CD4-positive, alpha-beta T cell treated with Interleukin-4 for 4 hours (primary cell): ENCODE data around the gene CCDC102B.
"Not testable (repeated sequence)": the region's sequence is repeated elsewhere in the genome, so short reads cannot be mapped to it uniquely, and the experiment has no call there.

ENCODE experiments used
- DNase-seq: peaks from one replicate; pipeline ENCODE4 v3.0.0-alpha.2; 2020

The CCDC102B gene

DNA sequence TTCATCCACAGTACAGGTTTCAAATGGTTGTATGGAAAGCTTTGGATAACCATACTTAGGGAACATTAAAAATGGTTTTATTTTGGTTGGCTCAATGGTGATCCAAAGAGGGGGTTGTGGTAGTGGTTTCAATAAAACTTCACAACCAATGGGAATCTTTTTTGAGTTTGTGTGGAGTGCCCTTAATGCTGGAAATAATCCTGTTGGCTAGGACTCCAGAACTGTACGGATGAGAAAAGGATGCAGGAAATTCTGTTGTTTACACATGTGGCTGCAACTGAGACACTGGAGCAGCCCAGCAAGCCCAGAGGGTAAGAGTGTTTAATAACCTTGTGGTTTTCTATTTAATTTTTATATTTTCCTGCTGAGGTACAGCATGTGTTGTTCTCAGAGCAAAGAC lies at the start of gene CCDC102B:
TSS of gene CCDC102B (plus strand) at position 210 of the 400 bp plus-strand sequence. CDS start 38,684 bp downstream, outside the sequence.
- no peak for DNase-seq

DNA sequence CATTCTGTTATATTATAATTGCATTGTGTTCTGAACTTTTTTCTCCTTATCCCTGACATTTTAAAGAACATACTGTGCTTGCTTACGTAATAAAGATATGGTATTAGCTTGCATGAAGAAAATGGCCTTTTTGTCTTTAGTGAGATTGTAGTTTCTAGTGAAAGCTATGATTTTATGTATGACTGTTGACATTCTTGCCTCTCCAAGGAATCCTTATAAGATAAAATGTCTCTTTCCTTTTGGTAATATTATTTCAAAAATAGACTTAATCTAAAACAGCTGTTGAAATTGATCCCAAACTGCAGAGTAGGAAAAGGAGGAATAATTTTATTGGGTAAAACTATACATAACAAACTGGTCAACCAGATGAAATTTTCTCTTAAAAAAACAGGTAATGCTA lies 40.8 kb upstream of the CCDC102B start:
- DNase-seq: no peak

DNA sequence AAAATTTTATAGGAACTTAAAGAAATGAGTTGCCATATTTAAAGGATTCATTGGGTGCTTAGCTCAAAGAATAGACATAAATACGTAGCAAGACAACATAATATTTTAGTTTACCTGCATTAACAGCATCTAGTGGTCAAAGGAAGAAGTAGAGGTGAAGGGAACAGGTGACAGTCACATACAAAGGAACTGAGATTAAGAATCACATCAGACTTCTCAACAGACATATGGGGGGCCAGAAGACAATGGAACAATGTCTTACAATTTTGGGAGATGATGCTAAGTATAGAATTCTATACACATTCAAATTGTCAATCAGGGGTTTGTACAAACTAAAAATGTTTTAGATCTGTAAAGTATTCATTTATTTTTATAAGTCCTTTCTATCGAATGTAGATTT lies 38.6 kb upstream of the CCDC102B start:
- no peak for DNase-seq

DNA sequence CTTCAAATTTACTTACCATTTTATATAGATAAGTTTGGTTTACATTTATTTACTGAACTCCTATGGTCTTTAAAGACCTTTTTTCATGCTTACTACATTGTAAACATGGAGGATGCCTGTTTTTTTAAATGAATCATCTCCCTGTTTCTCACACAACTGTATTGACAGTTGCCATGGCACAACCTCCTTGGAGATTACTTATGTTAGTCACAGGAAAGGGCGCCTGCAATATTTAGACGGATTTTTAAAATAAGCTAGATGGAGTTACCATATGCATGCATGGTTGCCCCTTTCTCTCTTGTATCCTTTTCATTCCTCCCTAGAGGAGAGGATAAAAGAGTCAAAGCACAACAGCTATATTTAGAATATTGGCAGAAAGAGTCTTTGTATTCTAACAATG lies 34.8 kb upstream of the CCDC102B start:
- no peak for DNase-seq

DNA sequence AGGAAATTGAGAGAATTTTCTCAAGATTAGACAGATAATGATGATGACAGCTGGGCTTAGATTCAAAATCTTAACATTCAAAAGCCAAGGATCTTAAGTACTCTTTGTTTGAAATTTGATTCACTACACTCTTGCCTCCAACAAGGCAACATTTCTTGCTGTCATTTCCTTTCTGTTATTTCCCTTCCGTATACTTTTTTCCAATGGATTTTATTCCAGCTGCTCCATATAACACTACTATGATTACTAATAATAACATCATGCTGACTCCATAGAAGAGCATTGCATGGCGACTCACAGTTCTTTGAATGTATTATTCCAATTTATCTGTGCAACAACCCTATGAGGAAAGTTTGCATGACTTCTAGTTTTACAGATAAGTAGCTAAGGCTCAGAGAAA lies 33.9 kb upstream of the CCDC102B start:
- no peak for DNase-seq

DNA sequence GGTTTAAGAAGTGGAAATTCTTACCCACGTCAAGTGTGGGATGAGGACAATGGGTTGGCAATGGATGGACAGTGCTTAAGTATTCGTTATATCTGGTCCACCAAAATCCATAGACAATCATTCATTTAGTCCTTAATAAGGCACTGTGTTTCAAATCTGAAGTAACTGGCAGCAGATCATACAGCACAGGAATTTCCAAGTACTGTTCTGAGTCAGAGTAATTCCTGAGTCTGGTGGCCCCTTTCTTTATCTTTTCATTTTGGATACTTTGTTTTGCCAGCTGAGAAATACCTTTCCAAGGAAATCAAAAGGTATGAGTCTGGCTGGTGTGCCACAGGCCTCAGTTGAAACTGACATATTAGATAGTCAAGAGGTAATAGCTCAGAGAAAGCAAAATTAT lies 31.4 kb upstream of the CCDC102B start:
- no peak for DNase-seq

DNA sequence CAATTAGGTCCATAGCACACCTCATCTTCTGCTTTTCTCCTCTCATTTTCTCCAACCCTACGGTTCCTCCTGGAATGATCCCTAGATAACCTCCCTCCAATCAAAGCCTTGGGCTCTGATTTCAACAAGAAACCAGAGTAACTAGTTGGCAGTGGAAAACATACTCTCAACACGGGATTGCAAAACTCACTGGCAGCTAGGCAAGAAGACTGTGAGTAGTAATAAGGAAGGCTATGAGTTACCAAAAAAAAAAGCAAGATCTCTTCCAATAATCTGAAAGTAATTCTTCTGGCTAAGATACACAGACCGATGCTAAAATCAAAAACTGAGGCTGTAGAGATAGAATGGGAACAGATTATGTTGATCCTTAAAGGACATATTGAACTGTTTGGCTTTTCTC lies 28.4 kb upstream of the CCDC102B start:
- DNase-seq: no peak

DNA sequence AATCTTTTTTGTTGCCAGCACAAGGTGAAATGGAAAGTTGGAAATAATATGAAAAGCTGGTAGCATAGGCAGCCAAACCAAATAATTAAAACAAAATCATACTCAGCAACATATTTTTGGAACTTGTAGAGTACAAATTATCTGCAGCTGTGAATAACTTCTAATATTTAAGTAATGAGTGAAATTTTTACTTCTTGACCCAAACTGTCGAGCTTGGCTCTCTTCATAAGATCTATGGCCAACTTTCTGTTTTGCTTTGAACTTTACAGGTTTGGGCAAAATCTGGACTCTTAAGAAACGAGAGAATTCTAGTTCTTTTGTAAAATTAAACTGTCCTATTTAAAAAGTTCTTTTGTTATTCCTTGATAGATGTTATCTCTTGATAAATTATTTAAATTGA lies 25.6 kb upstream of the CCDC102B start:
- DNase-seq: no peak

DNA sequence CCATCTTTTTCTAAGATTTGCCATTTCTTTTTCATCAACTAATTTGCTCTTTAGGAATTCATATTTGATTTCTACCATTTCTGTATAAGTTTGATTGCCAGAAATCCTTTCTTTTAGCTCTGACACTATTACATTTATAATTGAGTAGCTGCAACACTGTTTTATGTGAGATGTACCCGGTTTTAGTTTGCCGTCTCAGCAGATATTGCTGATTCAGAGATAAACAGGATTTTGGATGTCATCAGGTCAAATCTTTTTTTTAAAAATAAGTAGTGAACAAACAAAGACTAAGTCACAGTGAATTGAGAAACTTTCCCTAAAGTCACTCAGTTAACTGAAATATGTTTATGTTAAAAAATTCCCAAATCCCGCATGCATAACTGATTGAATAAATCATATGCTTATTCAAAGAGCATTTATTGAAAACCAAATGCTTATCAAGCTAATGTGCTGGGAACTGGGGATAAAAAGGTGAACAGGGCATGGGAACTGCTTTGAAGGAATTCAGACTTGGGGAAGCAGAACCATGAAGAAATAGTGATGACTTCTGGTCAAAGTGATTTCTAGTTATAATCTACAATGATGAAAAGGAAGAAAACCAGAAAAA lies 19.5 kb upstream of the CCDC102B start:
- no peak for DNase-seq

DNA sequence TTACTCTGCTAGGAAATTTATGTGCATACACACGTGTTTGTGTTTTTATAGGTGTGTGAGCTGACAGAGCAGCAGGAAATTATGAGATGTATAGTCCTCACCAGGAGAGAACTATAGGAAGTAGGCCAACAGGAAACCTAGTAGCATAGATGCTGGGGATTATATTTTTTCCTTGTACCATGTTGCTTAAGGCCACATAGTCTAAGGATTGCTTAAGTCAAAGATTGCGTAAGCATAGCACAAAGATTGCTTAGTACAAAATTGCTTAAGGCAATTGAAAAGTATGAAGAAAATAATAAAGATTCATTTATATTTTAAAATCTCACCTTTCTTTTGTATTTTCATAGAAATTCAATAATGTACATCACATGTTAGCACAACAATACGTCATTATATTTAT lies 18.7 kb upstream of the CCDC102B start:
- DNase-seq: no peak

DNA sequence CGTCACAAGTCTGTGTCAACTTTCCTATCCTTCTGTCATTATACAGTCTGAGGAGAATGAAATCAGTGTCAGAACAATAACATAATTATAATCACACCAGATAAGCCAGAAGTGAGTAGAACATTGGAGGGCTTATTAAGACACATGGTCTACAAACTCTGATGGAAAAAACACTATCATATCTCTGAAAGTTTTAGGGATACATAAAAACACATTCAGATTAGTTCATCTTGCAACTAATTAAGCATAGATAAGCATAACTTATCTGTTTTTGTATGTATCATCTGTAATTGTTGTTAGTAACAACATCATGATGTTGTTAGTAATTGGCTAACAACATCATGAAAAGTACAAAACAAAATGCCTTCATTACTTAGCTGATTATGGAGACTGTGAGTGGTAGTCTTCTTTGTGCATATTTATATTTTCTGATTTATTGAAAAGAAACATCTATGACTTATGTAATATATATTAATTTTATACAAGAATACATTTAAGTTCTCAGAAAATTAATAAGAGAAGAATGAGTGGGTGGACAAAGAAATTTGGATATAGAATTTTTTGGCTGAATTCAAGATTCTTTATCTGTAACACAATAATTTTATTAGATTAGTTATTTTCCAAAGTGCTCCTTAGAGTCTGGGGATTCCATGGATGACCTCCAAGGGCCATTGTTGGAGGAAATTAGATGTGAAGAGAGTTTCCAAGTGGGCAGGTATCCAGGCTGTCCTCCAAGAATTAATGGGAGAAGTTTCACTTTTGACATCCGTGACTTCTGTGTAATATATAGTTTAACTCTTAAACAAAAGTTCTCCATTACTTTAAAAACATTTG lies 16.9 kb upstream of the CCDC102B start:
- no peak for DNase-seq

DNA sequence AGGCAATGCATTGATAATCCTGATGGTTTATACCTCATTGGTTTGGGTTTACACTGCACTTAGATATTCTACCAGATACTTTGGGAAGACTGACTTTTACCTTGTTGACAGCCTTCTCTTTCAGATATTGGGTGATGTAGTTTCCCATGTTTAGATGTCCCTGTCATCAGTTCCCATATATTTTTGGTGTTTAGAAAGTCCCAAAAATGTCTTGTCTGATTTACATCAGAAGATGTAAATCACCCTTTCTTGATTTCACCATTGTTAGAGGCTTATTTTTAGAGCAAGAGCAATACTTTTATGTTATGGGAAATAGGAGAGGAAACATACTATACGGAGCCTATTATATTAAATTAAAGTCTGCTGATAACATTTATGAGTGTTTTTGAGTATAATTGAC lies 14.4 kb upstream of the CCDC102B start:
- no peak for DNase-seq

DNA sequence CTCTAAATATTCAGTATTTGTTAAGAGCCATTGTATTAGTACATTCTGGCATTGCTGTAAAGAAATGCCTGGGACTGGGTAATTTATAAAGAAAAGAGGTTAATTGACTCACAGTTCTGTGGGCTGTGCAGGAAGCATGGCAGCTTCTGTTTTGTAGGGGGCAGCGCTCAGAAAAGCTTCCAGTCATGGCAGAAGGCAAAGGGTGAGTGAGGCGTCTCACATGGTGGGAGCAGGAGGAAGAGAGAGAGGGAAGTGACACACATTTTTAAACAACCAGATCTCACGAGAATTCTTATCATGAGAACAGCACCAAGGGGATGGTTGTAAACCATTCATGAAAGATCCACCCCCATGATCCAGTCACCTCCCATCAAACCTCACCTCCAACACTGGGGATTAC lies 13.8 kb upstream of the CCDC102B start:
- DNase-seq: no peak

DNA sequence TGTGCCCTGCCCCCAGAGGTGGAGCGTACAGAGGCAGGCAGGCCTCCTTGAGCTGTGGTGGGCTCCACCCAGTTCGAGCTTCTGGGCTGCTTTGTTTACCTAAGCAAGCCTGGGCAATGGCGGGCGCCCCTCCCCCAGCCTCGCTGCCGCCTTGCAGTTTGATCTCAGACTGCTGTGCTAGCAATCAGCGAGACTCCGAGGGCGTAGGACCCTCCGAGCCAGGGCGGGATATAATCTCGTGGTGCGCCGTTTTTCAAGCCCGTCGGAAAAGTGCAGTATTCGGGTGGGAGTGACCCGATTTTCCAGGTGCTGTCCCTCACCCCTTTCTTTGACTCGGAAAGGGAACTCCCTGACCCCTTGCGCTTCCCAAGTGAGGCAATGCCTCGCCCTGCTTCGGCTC lies 7.6 kb upstream of the CCDC102B start:
- not testable (repeated sequence) for DNase-seq

DNA sequence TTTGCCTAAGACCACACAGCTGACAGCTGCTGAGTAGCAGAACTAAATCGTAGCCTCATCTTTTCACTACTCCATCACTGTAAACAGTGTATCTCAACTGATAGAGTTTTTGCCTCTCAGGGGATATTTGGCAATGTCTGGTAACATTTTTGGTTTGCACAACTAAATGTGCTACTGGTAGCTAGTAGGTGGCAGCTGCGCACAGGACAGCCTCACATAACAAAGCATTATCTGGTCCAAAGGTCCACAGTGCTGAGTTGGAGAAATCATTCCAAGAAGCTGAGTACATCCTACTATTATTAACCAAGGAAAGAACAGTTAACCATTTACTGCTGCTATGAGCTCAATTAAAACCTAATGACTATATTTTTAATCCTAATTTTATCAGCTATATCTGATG lies 6.1 kb upstream of the CCDC102B start:
- DNase-seq: no peak

DNA sequence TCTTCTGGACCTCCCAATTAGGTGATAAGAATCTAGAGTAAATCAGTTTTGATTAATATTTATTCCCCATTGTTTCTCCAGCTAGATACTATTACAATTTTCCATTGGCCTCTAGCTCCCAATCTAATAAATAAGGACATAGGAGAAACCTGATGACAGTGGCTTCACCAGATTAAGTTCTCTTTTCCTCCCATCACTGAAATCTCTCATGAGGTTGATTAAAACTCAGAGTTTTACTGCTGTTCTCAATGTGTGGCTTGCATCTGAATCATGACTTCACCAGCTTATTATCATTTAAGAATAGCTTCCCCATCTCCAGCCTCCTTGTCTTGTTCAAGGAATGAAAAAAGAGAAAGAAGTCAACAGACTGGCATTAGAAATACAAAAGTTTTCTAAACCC lies 3.9 kb upstream of the CCDC102B start:
- no peak for DNase-seq

DNA sequence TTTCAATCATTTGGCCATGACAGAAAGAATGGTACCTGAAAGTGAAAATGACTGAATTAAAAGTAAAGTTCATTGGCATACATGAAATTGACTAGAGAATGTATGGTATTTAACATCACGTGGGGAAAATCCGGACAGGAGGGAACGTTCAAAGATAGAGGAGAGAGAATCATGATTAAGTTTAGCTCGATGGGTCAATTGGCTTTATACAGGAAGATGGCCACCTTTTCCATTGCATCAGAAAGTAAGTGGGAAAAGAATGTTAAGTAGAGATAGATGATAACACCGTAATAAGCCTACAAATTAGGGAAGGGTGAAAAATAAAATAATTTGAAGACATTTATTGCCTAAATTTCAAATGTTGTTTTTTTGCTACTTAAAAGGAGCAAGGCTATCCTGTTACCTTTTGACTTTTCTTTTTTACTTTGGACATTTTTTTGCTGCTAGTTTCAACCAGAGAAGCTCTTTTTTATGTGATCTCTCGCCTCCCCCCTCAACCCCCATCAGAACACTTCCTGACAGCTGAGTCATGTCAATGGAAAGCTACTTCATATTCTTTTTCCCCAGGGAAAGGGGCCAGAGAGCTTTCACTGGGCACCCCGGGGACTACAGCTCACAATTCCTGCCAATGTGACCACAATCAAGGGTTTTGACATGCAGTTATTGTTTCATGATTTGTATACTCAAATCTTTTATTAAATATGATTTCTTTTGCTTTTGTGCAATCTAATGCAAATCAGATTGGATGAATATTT lies 767 bp upstream of the CCDC102B start:
- DNase-seq: no peak

DNA sequence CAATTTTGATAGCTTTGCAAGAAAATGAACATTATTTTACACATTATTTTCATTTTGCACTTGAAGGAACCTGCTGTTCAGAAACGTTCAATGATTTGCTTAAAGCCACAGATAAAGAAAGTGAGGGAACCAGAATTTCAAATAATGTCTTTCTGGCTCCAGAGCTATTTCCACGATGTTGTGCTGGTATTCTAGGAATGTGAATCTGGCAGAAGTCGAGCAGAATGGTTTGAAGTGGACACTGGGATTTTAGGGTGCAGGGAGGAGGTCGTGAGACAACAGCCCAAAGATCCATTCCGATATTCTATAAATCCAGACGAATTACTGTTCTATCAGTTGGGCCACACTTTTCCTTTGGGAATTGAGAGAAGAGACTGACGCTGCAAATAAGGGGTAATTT lies 2.2 kb downstream of the CCDC102B start:
- no peak for DNase-seq

DNA sequence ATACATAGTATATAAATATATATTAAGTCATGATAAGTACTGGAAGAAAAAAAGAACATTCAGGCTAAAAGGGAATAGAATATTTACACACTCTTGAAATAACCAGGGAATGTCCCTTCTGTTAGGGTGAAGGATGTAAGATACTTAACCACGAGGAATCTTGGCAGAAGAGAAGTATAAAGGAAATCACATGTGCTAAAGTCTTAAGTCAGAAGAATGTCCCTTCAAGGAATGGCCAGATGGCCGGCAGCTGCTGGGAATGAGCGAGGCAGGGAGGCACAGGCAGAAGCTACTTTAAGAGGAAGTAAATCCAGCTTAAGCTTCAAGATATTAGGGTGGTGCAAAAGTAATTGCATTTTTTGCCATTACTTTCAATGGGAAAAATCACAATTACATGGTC lies 5.5 kb downstream of the CCDC102B start:
- DNase-seq: no peak

DNA sequence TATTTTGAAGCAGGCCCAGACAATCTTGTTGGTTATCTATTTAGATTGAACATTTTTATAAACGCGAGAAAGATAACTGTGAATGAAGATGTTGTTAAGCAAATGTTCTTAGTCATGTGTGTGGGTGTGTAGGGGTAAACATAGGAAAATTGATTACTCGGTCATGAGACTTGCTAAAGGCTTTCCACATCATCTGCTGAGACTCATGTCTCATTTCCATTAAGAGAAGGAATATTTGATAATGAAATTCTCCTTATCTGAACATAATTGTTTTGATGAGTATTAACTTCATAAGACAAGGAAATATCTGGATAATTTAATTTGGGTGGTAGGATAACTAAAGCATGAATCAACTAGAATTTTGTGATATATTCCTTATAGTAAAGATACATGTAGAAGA lies 19.7 kb downstream of the CCDC102B start:
- no peak for DNase-seq

DNA sequence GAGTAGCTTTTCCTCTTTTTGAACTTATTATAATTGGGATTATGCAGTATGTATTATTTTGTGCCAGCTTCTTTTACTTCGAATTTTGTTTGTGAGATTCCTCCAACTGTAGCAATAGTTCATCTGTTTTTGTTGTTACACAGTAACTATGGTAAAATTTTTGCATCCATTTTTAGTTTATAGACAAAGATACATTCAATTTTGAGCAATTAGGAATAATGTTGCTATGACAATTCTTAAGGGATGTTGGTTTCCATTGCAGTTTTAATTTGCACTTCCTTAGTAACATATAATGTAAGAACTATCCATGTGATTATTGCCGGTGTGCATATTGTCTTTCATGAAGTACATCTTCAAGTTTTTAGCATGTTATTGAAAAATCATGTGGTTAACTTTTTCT lies 20.7 kb downstream of the CCDC102B start:
- no peak for DNase-seq

DNA sequence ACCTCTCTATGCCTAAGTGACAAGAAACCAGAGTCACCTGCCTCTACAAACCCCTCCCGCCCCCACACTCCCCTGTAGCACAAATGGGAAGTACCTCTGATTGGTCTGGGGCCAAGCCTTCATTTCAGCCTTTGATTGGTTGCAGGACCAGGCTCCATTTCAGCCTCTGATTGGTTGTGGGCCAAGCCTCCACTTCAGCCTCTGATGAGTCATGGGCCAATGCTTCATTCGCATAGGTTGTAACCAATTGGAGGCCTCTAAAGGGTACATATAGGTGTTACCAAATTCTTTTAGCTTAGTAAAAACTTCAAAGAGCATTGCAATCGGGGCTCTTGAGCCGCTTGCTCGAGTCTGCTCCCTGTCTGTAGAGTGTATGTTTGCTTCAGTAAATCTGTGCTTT lies 25.0 kb downstream of the CCDC102B start:
- no peak for DNase-seq

DNA sequence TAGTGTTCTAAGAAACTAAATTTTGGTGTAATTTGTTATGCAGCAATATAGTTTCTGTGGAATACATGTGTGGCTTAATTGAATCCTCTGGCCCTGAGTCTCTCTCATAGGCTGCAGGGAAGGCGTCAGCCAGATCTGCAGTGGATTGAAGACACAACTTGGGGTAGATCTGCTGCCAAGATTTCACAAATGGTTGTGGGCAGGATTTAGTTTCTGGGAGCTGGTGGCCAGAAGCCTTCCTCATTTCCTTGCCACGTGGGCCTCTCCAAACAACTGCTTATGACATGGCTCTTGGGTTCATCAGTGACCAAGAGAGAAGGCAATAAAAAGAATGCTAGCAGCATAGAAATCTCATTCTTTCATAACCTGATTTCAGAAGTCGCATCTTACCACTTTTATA lies 28.2 kb downstream of the CCDC102B start:
- no peak for DNase-seq
